SJCRH30 (cell line): ENCODE results near the gene ADAMTS3. TPM values are rescaled to one million over a fixed set of nuclear protein-coding genes. Genes with fewer than 3 reads are reported as not detected.
A peak's percentile ranks its signal among the peaks of the same experiment; 100 is the strongest.

Experiments used
- DNase-seq, 2 experiments: peaks; one replicate each; pipeline ENCODE4 v3.0.0-alpha.2; 2015 to 2020
- H3K27ac ChIP-seq: fragments of 250-450 bp; sonication (Bioruptor Pico); 2 replicates; pipeline ENCODE4 v1.5.1; 2020; ENCODE audit warnings: mild to moderate bottlenecking, moderate library complexity
- H3K27me3 ChIP-seq: fragments of 250-450 bp; sonication (Bioruptor Pico); 2 replicates; pipeline ENCODE4 v1.5.1; 2020; ENCODE audit warnings: mild to moderate bottlenecking, moderate library complexity
- H3K36me3 ChIP-seq: fragments of 250-450 bp; sonication (Bioruptor Pico); 2 replicates; pipeline ENCODE4 v1.5.1; 2020; ENCODE audit warnings: mild to moderate bottlenecking, moderate library complexity
- H3K4me1 ChIP-seq: fragments of 250-450 bp; sonication (Bioruptor Pico); 2 replicates; pipeline ENCODE4 v1.5.1; 2020; ENCODE audit warnings: mild to moderate bottlenecking, moderate library complexity
- H3K4me3 ChIP-seq: fragments of 250-450 bp; sonication (Bioruptor Pico); 2 replicates; pipeline ENCODE4 v1.5.1; 2020; ENCODE audit warnings: mild to moderate bottlenecking, moderate library complexity
- H3K9me3 ChIP-seq: fragments of 250-450 bp; sonication (Bioruptor Pico); replicated peaks from 2 replicates; pipeline ENCODE4 v1.5.1; 2020; ENCODE audit warnings: mild to moderate bottlenecking, moderate library complexity
- total RNA-seq: library from RNA; depleted of rRNA; stranded (reverse); fragments of >200 nt; shearing (Covaris generic); gene quantifications from 2 replicates; pipeline ENCODE4 v1.2.3, GENCODE V29; 2014

Gene ADAMTS3
- total RNA-seq, 1 experiment from 2014 or later, result 8.2 TPM

GRCh38 chr4:72341432-72341820 lies 227.6 kb downstream of the ADAMTS3 start:
- Histone ChIP-seq H3K27me3 (no peaks in the 10 kb centered on the region), H3K27ac (no peak overlapping the region), H3K4me1 (no peaks in the 10 kb centered on the region), H3K36me3 (no peaks in the 10 kb centered on the region), H3K9me3 (no peaks in the 10 kb centered on the region), H3K4me3 (no peak overlapping the region)
- no peak for DNase-seq

DNA sequence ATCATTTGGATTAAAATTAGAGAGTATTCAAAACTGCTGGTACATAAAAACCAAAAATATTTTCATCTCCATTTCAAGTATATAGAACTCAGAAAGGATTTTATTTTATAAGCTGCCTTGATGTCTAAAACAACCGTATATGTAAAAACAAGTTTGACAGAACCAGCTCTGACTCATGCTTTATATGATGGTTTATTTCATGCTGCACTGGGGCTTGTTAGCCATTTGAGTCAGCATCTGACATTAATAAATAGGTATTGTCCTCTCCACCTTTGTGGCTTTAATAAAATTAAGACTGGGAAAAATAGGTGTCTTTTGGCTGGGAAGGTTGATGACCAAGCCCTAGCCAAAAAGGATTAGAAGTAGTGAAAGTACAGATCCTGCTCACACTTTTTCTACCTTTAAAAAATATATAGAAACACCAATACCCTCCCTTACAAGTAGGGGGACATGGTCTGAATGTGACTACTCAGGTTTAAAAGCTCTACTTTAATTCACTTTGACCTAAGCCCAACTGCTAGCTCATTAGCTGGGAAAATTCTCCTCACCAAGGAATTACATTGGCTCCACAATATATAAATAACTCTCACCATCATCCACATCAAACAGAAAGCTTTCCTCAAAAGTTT lies 228.1 kb downstream of the ADAMTS3 start:
- no peak for DNase-seq
- no peaks in the 10 kb centered on the region for H3K36me3 ChIP-seq
- no peaks in the 10 kb centered on the region for H3K27me3 ChIP-seq
- no peak overlapping the region for H3K27ac ChIP-seq
- no peaks in the 10 kb centered on the region for H3K9me3 ChIP-seq
- no peaks in the 10 kb centered on the region for H3K4me1 ChIP-seq
- H3K4me3 ChIP-seq, result no peak overlapping the region

- no peaks in the 10 kb centered on the region for H3K4me1 ChIP-seq
- no peaks in the 10 kb centered on the region for H3K27me3 ChIP-seq
- H3K9me3 ChIP-seq, result no peaks in the 10 kb centered on the region
- no peak for DNase-seq
- H3K4me3 ChIP-seq, result no peak overlapping the region
- H3K36me3 ChIP-seq, result no peaks in the 10 kb centered on the region
- no peak overlapping the region for H3K27ac ChIP-seq
Measured at GRCh38 chr4:72338060-72338459, 231.0 kb downstream of the ADAMTS3 start.

DNA sequence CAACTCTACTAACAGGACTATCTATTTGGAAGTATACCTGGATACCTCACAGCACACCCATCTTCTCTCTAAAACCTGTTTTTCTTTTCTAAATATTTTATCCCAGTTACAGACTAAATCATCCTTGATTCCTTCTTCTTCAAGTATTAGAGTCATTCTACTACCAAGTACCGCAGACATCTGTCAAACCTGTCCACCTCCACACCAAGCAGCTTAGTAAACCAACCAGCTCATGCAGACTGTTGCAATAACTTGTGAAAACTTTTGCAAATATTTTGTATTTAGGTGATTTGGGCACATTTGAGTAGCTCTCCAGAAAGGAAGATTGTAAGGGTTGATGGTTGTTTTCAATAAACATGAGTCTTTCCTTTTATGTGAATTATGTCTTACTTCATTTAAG lies 238.6 kb downstream of the ADAMTS3 start:
- Histone ChIP-seq H3K4me1 (no peaks in the 10 kb centered on the region), H3K36me3 (no peaks in the 10 kb centered on the region), H3K27me3 (no peaks in the 10 kb centered on the region; the same call in 1 of the 2 replicates), H3K27ac (no peak overlapping the region), H3K9me3 (no peaks in the 10 kb centered on the region), H3K4me3 (no peak overlapping the region)
- no peak for DNase-seq

DNA sequence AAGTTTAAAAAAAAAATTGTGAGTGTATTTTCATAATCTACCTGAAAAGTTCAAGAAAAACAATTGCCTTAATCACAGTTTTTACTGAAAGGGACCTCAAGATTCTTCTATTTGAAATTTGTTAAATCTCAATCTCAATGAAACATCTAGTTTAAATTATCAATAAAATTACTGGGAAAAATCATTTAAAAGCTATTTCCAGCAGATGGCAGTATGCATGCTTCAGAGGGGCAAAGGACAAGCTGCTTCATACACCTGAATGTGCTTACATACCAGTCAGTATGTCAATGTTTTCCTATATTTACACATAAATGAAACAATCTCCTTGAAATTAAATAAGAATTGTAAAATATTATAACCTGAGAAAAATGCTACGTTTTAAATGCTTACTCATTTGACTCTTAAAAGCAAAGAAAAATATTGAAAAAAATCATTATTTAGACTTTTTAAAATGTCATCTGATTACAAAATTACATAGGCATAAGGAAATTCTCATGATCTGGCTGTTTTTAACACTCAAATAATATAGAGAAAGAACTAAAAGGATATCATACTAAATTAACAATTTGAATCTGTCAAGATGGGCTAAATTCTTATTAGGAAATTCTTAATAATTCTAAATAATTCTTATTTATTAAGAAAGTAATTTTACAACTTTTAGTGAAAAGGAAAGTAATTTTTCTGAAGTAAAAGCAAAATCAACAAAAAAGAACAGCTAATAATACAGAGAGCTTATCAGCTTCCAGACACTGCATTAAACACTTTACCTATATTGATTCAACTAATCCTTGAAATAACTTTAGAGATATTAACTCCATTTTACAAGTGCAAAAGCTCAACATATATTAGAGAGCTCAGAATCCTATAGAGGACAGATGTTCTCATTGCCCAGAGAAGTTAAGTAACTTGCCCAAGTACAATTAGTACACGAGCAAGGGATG lies 242.1 kb downstream of the ADAMTS3 start:
- Histone ChIP-seq H3K27me3 (no peaks in the 10 kb centered on the region; the same call in 1 of the 2 replicates), H3K9me3 (no peaks in the 10 kb centered on the region), H3K4me1 (no peaks in the 10 kb centered on the region), H3K4me3 (no peak overlapping the region), H3K27ac (no peak overlapping the region), H3K36me3 (no peaks in the 10 kb centered on the region)
- peak in 1 of 2 experiments; percentile 55 for DNase-seq

DNA sequence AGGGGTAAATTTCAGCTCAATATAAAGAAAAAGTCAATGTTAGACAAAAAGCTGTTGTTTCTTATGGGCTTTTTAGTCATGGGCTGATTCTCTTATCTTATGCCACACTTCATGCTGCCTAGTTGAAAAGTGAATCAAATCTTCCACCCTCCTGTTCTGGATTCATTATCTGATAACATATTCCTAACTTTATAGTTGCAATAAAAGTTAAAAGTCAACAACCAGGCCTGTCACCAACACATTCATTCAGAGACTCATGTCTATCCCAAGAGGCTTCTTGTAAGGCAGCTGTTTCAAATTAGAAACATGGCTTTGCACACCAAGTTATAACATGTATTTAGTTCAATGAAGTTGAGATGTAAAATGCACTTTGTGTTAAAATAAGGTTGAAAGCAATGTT lies 243.8 kb downstream of the ADAMTS3 start:
- no peak overlapping the region for H3K27ac ChIP-seq
- no peak for DNase-seq
- no peak overlapping the region for H3K4me3 ChIP-seq
- H3K4me1 ChIP-seq, result no peaks in the 10 kb centered on the region
- H3K27me3 ChIP-seq, result no peaks in the 10 kb centered on the region; the same call in 1 of the 2 replicates
- no peaks in the 10 kb centered on the region for H3K9me3 ChIP-seq
- H3K36me3 ChIP-seq, result no peaks in the 10 kb centered on the region

DNA sequence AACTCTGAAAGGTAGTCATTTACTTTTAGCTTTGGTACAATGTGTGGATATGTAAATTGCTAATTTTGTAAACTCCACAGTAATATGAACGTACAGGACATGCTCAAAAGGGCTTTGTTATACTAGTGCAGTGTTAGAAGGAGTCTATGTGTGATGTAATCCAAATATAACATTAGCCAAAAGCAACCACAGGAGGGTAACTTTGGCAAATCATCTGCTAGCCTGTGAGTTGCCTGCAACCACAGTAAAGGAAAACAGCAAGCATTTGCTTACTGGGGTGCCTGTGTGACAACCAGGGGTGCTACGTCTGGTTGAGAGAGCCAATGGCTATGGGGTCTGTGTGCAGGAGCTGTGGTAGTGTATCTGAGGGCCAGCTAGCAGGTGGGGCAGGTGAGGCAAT lies 245.8 kb downstream of the ADAMTS3 start:
- no peak for DNase-seq
- no peaks in the 10 kb centered on the region for H3K36me3 ChIP-seq
- no peak overlapping the region for H3K27ac ChIP-seq
- no peaks in the 10 kb centered on the region for H3K4me1 ChIP-seq
- no peak overlapping the region for H3K4me3 ChIP-seq
- H3K27me3 ChIP-seq, result no peaks in the 10 kb centered on the region; the same call in 1 of the 2 replicates
- no peaks in the 10 kb centered on the region for H3K9me3 ChIP-seq

DNA sequence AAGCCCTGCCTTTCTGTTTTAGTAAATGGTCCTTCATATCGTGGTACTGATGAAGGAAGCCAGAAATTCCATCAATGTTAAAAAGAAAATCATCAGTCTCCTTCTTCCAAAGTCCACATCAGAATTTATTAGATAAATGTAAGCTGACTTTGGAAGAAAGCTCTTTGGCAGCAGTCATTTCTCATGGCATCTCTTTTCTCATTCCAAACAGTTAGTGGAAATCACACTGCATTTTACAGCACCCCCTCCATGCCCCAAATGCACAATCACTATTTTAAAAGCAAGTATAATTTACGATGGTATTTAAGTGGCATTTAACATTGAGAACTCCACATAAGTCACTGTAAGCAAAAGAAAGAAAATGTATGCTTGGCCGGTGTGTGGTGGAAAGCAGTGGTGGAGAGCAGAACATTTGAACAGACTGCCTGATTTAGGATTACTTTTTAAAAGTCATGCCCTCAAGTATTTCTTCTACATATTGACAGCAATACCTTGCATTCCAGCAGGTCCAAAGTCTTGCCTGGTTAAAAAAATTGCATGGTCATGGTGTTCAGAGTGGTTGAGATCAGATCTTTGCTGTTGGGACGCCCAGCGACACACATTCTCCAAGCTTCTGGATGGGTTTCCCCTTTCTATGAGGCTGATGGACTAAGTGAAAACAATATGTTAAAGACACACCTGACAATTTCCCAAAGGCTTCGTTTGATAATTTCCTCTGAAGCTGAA lies 248.6 kb downstream of the ADAMTS3 start:
- no peak for DNase-seq
- Histone ChIP-seq H3K27me3 (no peaks in the 10 kb centered on the region; the same call in 1 of the 2 replicates), H3K4me3 (no peak overlapping the region), H3K27ac (no peak overlapping the region), H3K4me1 (peaks cover 7% of the 10 kb centered on the region), H3K36me3 (no peaks in the 10 kb centered on the region), H3K9me3 (no peaks in the 10 kb centered on the region)

GRCh38 chr4:72319601-72320021 lies 249.4 kb downstream of the ADAMTS3 start:
- Histone ChIP-seq H3K4me1 (peaks cover 12% of the 10 kb centered on the region), H3K36me3 (no peaks in the 10 kb centered on the region), H3K27ac (no peak overlapping the region), H3K27me3 (no peaks in the 10 kb centered on the region; the same call in 1 of the 2 replicates), H3K4me3 (no peak overlapping the region), H3K9me3 (no peaks in the 10 kb centered on the region)
- DNase-seq, result no peak

DNA sequence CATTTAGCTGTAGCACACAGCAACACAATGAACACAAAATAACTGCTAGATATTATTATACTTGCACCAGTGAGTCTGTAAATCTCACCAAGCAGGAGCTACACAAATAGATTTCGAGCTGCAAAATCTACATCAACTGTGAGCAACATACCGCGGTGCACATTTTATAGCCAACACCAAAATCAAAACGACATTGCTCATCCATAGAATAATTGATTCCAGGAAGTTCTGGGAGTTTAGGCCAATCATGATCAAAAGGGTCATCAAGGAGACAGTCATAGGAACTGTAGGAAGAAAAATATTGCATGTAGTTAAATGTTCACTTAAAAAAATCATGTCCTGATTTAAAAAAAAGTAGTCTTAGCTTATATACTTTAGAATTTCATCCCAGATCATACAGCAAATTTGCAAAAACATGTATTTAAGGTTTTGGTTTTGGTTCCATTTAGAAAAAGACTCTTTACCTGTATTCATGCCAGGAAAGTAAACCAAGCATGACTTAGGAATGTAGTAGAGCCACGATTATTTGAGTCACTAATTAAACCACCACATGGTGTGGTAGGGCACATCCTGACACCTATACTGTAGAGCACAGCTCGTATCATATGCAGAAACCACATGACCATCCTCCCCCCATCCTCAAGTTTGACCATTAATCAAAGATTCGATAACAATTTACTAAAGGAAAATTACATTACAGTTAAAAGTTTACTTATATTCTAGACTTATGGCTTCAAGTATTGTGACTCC lies 250.4 kb downstream of the ADAMTS3 start:
- no peak overlapping the region for H3K4me3 ChIP-seq
- H3K36me3 ChIP-seq, result no peaks in the 10 kb centered on the region
- H3K9me3 ChIP-seq, result no peaks in the 10 kb centered on the region
- DNase-seq, result no peak
- H3K4me1 ChIP-seq, result peaks cover 12% of the 10 kb centered on the region
- H3K27me3 ChIP-seq, result no peaks in the 10 kb centered on the region; the same call in 1 of the 2 replicates
- H3K27ac ChIP-seq, result no peak overlapping the region

GRCh38 chr4:72314869-72315268 lies 254.2 kb downstream of the ADAMTS3 start:
- H3K27me3 ChIP-seq, result no peaks in the 10 kb centered on the region

GRCh38 chr4:72313121-72313520 lies 255.9 kb downstream of the ADAMTS3 start:
- no peaks in the 10 kb centered on the region for H3K27me3 ChIP-seq
- no peak overlapping the region for H3K27ac ChIP-seq
- no peaks in the 10 kb centered on the region for H3K36me3 ChIP-seq
- no peak overlapping the region for H3K4me3 ChIP-seq
- no peaks in the 10 kb centered on the region for H3K9me3 ChIP-seq
- peaks cover 12% of the 10 kb centered on the region for H3K4me1 ChIP-seq
- DNase-seq, result no peak

More at GRCh38 chr4:72314869-72315268, 254.2 kb downstream of the ADAMTS3 start:
- peaks cover 12% of the 10 kb centered on the region for H3K4me1 ChIP-seq
- no peak overlapping the region for H3K27ac ChIP-seq
- no peak overlapping the region for H3K4me3 ChIP-seq
- no peaks in the 10 kb centered on the region for H3K9me3 ChIP-seq
- DNase-seq, result peak; percentile 27 to 69
- H3K36me3 ChIP-seq, result no peaks in the 10 kb centered on the region

GRCh38 chr4:72312032-72312650 lies 256.9 kb downstream of the ADAMTS3 start:
- H3K27me3 ChIP-seq, result no peaks in the 10 kb centered on the region
- H3K4me3 ChIP-seq, result no peak overlapping the region
- peaks cover 12% of the 10 kb centered on the region for H3K4me1 ChIP-seq
- H3K36me3 ChIP-seq, result no peaks in the 10 kb centered on the region
- H3K27ac ChIP-seq, result no peak overlapping the region
- no peaks in the 10 kb centered on the region for H3K9me3 ChIP-seq
- no peak for DNase-seq

DNA sequence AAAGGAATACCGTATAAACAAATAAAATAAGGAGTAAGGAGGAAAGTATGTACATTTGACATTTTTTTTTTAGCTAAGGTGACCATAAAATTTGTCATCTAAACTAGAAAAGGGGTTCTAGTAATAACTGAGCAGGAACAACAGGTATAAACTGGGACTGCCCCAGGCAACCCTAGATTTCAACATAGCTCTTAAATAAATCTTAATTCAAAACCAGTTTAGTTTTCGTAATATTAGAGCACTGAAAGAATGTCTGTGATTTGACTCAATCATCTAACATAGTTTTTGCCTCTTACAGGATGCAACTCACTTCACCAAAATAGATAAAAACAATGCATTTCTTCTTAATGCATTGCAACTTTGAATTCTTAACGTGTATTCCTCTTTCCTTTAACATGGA lies 257.7 kb downstream of the ADAMTS3 start:
- H3K27ac ChIP-seq, result no peak overlapping the region
- H3K4me1 ChIP-seq, result peaks cover 12% of the 10 kb centered on the region
- H3K36me3 ChIP-seq, result no peaks in the 10 kb centered on the region
- no peaks in the 10 kb centered on the region for H3K27me3 ChIP-seq
- no peak for DNase-seq
- no peaks in the 10 kb centered on the region for H3K9me3 ChIP-seq
- no peak overlapping the region for H3K4me3 ChIP-seq
